Neural progenitor cell (in vitro differentiated cells): ENCODE data around the gene SALL3.

ENCODE experiments used
- CTCF ChIP-seq: fragments of 200-600 bp; sonication (generic); IDR thresholded peaks from 2 replicates; pipeline ENCODE4 v1.5.1; 2017; ENCODE audit warnings: antibody characterized with exemption, mild to moderate bottlenecking
- EZH2 ChIP-seq: fragments of 200-600 bp; sonication (generic); IDR thresholded peaks from 2 replicates; pipeline ENCODE4 v1.6.1; 2017; ENCODE audit warnings: antibody characterized with exemption, mild to moderate bottlenecking, moderate library complexity
- EZH2phosphoT487 ChIP-seq: fragments of 200-600 bp; sonication (generic); IDR thresholded peaks from 2 replicates; pipeline ENCODE4 v1.6.1; 2017; ENCODE audit warnings: antibody characterized with exemption

DNA sequence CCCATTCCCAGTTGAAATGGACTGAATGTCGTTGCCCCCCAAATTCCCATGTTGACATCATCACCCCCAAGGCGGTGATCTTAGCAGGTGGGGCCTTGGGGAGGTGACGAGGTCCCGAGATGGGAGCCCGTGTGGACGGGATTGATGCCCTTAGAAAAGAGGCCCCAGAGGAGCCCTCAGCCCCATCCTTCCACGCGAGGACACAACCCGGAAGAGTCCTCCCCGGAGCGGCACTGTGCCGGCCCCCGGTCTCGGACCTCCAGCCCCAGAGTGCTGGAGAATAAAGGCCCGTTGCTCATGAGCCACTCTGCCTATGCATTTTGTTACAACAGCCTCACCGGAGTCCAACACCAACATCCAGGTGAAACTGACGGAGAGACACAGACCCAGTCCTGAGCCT, 30.4 kb upstream of the SALL3 start:
- no peak for TF ChIP-seq CTCF
- TF ChIP-seq EZH2phosphoT487, result no peak
- no peak for TF ChIP-seq EZH2
